ENCODE measurements around the gene AOC2. TPM values are rescaled to one million over a fixed set of nuclear protein-coding genes. Genes with fewer than 3 reads are reported as not detected.

AOC2 gene
- total and polyA plus RNA-seq, 10 of the 15 experiments (the other 5 are each of a cell fraction or from before 2014, with no cell fraction given), result 0.08 to 1.9 (median 0.62) TPM

- Histone ChIP-seq H3K4me2 (ENCODE audit: control insufficient read depth, insufficient read depth) (no peak overlapping the region), H2AFZ (ENCODE audit: control insufficient read depth, low read depth, low read length) (no peak overlapping the region), H4K20me1 (ENCODE audit: control insufficient read depth, insufficient read depth) (no peaks in the 10 kb centered on the region), H3K9ac (ENCODE audit: control insufficient read depth, insufficient read depth, low read length) (no peak overlapping the region), H3K79me2 (ENCODE audit: control insufficient read depth, insufficient read depth, low read length) (no peaks in the 10 kb centered on the region), H3K27ac (ENCODE audit: control insufficient read depth, insufficient read depth) (no peak overlapping the region), H3K36me3 (ENCODE audit: control insufficient read depth in 2 of 2, insufficient read depth in 2 of 2, low read length in 1 of 2) (no peaks in the 10 kb centered on the region), H3K27me3 (replicated peaks in 1 of 2; ENCODE audit: control insufficient read depth in 2 of 2, insufficient read depth in 2 of 2, low read length in 1 of 2) (no peaks in the 10 kb centered on the region), H3K4me1 (ENCODE audit: control insufficient read depth, insufficient read depth, low read length) (no peaks in the 10 kb centered on the region), H3K4me3 (no peak overlapping the region), H3K9me3 (replicated peaks; ENCODE audit: control insufficient read depth, insufficient read depth, low read length) (no peaks in the 10 kb centered on the region)
- ATAC-seq (no peak), FAIRE-seq (no peak), DNase-seq (ENCODE audit: low read depth, low spot score) (no peak)
- 34% methylated on average over 7 of the region's 7 CpGs for WGBS (ENCODE audit: insufficient coverage, insufficient replicate concordance, low lambda C conversion rate, missing lambda C conversion rate)
- ChIA-PET CTCF (interaction anchor here (0.5 to 1.5 kb wide), 2 partner anchors 114 to 580 kb away, joined by 3 to 4 read pairs; partner anchors contain the start of gene RPL27), SMC1A (ENCODE audit: uncharacterized antibody, unreplicated experiment) (no interaction called here), POLR2A (no interaction called here), RAD21 (ENCODE audit: unreplicated experiment) (no interaction called here)
- in situ Hi-C loops (cut with MboI), result no loop called here
- no TSS peak for BruUV-seq (replicated peaks)
- TF ChIP-seq, protein P1, sequence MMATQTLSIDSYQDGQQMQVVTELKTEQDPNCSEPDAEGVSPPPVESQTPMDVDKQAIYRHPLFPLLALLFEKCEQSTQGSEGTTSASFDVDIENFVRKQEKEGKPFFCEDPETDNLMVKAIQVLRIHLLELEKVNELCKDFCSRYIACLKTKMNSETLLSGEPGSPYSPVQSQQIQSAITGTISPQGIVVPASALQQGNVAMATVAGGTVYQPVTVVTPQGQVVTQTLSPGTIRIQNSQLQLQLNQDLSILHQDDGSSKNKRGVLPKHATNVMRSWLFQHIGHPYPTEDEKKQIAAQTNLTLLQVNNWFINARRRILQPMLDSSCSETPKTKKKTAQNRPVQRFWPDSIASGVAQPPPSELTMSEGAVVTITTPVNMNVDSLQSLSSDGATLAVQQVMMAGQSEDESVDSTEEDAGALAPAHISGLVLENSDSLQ (IDR thresholded peaks at IDR 0.05), result no peak
- TF ChIP-seq RB1 (IDR thresholded peaks at IDR 0.05; ENCODE audit: borderline replicate concordance), result no peak
- no peak for TF ChIP-seq CHD4 (IDR thresholded peaks at IDR 0.05)
- no peak for TF ChIP-seq ZZZ3 (IDR thresholded peaks at IDR 0.05; ENCODE audit: control insufficient read depth, insufficient read length, low read depth)
- TF ChIP-seq, protein P2, sequence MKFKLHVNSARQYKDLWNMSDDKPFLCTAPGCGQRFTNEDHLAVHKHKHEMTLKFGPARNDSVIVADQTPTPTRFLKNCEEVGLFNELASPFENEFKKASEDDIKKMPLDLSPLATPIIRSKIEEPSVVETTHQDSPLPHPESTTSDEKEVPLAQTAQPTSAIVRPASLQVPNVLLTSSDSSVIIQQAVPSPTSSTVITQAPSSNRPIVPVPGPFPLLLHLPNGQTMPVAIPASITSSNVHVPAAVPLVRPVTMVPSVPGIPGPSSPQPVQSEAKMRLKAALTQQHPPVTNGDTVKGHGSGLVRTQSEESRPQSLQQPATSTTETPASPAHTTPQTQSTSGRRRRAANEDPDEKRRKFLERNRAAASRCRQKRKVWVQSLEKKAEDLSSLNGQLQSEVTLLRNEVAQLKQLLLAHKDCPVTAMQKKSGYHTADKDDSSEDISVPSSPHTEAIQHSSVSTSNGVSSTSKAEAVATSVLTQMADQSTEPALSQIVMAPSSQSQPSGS (IDR thresholded peaks at IDR 0.05; ENCODE audit: low read length), result no peak
- no peak for TF ChIP-seq MYC (IDR thresholded peaks at IDR 0.05; ENCODE audit: insufficient read depth, insufficient read length, insufficient replicate concordance, low read length, severe bottlenecking)
- no peak for TF ChIP-seq RUNX3 (IDR thresholded peaks at IDR 0.05; ENCODE audit: low read length)
- no peak for TF ChIP-seq KDM1A (IDR thresholded peaks at IDR 0.05; ENCODE audit: borderline replicate concordance)
- no peak for TF ChIP-seq YY1 (IDR thresholded peaks at IDR 0.05; ENCODE audit: low read depth, low read length)
- TF ChIP-seq CREB1 (IDR thresholded peaks at IDR 0.05; ENCODE audit: low read depth), result no peak
- TF ChIP-seq SPI1 (IDR thresholded peaks at IDR 0.05; ENCODE audit: borderline replicate concordance, insufficient read depth, low read depth, low read length), result no peak
- TF ChIP-seq ZNF24 (IDR thresholded peaks at IDR 0.05), result no peak
- no peak for TF ChIP-seq IRF4 (IDR thresholded peaks at IDR 0.05; ENCODE audit: low read depth, low read length)
- TF ChIP-seq TCF12 (IDR thresholded peaks at IDR 0.05; ENCODE audit: low read depth, low read length), result no peak
- no peak for TF ChIP-seq ZBTB4 (CRISPR knock-in tag; IDR thresholded peaks at IDR 0.05)
- no peak for TF ChIP-seq STAT1 (conservative IDR thresholded peaks at IDR 0.05)
- TF ChIP-seq PAX8 (IDR thresholded peaks at IDR 0.05), result no peak
- intact Hi-C loops (cut with micrococcal nuclease; ENCODE audit: unreplicated experiment), result no loop called here
Measured at GRCh38 chr17:42883802-42884558, 39.6 kb downstream of the AOC2 start.

Measured in GM12878 (cell line).